ENCODE results near the gene LRP1B.

LRP1B gene

DNA sequence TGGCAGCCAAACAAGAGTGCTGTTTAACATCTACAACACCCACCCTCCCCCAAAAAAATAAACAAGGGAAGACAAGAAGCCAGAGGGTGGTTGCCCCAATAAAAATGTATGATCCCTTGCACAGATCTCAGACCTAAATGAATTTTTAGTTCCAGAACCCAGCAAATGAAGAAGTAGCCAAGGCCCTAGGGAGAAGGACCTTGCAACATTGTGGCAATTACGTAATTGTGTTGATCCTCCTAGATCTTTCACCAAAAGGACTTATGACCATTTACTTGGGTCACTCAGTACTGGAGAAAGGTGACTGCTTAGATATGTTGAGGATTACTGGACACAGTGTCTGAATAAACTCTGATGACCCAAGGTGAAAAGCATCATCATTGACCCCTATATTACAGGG is 1393.8 kb downstream of the LRP1B start:
- TF ChIP-seq, protein P1, sequence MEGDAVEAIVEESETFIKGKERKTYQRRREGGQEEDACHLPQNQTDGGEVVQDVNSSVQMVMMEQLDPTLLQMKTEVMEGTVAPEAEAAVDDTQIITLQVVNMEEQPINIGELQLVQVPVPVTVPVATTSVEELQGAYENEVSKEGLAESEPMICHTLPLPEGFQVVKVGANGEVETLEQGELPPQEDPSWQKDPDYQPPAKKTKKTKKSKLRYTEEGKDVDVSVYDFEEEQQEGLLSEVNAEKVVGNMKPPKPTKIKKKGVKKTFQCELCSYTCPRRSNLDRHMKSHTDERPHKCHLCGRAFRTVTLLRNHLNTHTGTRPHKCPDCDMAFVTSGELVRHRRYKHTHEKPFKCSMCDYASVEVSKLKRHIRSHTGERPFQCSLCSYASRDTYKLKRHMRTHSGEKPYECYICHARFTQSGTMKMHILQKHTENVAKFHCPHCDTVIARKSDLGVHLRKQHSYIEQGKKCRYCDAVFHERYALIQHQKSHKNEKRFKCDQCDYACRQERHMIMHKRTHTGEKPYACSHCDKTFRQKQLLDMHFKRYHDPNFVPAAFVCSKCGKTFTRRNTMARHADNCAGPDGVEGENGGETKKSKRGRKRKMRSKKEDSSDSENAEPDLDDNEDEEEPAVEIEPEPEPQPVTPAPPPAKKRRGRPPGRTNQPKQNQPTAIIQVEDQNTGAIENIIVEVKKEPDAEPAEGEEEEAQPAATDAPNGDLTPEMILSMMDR (conservative IDR thresholded peaks at IDR 0.05; ENCODE audit: low read depth, low read length), result no peak
- H3K4me1 ChIP-seq (ENCODE audit: low read depth, poor library complexity, severe bottlenecking), result no peaks in the 10 kb centered on the region
- no peaks in the 10 kb centered on the region for H4K20me1 ChIP-seq (ENCODE audit: insufficient read depth)
- no peak overlapping the region for H3K4me3 ChIP-seq (IDR thresholded peaks at IDR 0.05; ENCODE audit: insufficient read depth, low read depth, low read length)
- H3K27ac ChIP-seq, result no peak overlapping the region
- H3K4me2 ChIP-seq, result no peak overlapping the region
- H2AFZ ChIP-seq (ENCODE audit: low read depth), result no peak overlapping the region
- H3K9ac ChIP-seq, result no peak overlapping the region
- H3K79me2 ChIP-seq (ENCODE audit: insufficient read depth, low read depth), result no peaks in the 10 kb centered on the region
- H3K36me3 ChIP-seq (ENCODE audit: insufficient read depth), result no peaks in the 10 kb centered on the region
- no peaks in the 10 kb centered on the region for H3K27me3 ChIP-seq (ENCODE audit: insufficient read depth, low read depth)

DNA sequence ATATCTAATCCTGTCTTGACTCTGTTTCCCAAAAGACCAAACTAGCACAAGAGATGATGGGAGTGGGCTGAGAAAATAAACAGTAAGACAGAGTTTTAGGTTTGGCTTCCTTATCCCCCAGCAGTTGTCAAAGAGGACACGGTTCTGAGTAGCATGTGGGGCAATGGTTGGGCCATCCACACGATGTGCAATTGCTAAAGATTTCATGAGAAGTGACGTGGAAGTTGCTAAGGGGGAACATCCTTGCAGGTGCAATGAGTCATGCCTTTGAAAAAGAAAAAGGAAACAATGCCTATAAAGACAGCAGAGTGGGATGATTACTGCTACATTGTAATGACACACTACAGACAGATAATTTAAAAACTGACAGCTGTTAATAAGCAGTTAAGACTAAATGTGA is 1395.8 kb downstream of the LRP1B start:
- no peak overlapping the region for H3K27ac ChIP-seq
- no peaks in the 10 kb centered on the region for H3K27me3 ChIP-seq (ENCODE audit: insufficient read depth, low read depth)
- no peak overlapping the region for H3K4me2 ChIP-seq
- H3K36me3 ChIP-seq (ENCODE audit: insufficient read depth), result no peaks in the 10 kb centered on the region
- TF ChIP-seq, protein P1 (conservative IDR thresholded peaks at IDR 0.05; ENCODE audit: low read depth, low read length), result no peak
- no peak overlapping the region for H2AFZ ChIP-seq (ENCODE audit: low read depth)
- H3K4me1 ChIP-seq (ENCODE audit: low read depth, poor library complexity, severe bottlenecking), result no peaks in the 10 kb centered on the region
- H3K9ac ChIP-seq, result no peak overlapping the region
- no peaks in the 10 kb centered on the region for H4K20me1 ChIP-seq (ENCODE audit: insufficient read depth)
- no peak overlapping the region for H3K4me3 ChIP-seq (IDR thresholded peaks at IDR 0.05; ENCODE audit: insufficient read depth, low read depth, low read length)
- H3K79me2 ChIP-seq (ENCODE audit: insufficient read depth, low read depth), result no peaks in the 10 kb centered on the region

DNA sequence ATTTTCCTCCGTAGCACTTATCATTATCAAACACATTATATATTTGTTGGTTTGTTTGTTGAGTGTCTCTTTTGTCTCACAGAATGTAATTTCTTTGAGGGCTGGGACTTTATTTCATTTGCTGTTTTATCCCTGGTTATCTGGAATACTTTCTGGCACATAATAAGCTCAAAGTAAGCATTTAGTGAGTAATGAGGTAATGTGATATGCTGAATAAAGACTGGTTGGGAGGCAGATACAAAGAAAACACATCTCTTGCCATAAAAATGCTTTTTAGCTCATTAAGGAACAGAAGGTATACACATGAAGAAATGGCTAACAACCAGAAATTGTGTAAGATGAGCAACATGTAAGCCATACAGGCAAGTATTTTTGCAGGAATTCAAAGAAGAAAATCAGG is 1411.8 kb downstream of the LRP1B start:
- Histone ChIP-seq H3K36me3 (ENCODE audit: insufficient read depth) (no peaks in the 10 kb centered on the region), H3K27me3 (ENCODE audit: insufficient read depth, low read depth) (no peaks in the 10 kb centered on the region), H2AFZ (ENCODE audit: low read depth) (no peak overlapping the region), H3K4me3 (IDR thresholded peaks at IDR 0.05; ENCODE audit: insufficient read depth, low read depth, low read length) (no peak overlapping the region), H3K4me1 (ENCODE audit: low read depth, poor library complexity, severe bottlenecking) (no peaks in the 10 kb centered on the region), H3K4me2 (no peak overlapping the region), H3K79me2 (ENCODE audit: insufficient read depth, low read depth) (no peaks in the 10 kb centered on the region), H3K9ac (no peak overlapping the region), H4K20me1 (ENCODE audit: insufficient read depth) (no peaks in the 10 kb centered on the region), H3K27ac (no peak overlapping the region)
- TF ChIP-seq, protein P1 (conservative IDR thresholded peaks at IDR 0.05; ENCODE audit: low read depth, low read length), result no peak

DNA sequence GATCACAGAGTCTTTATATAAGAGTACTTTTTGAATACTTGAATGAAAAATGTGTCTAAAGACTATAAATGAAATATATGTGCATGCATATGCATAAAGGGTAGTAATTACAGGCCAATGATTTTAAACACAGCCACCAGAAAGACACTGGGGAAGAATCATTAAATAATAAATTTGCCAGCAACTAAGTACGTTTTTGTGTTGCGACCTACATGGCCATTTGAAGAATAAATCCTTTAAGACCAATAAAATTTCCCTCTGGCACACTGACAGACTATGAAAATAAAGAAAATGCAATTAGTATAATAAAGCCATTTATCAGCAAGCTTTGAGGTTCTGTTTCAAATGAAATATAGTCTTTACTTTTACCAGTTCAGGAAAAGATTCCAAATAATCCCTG is 1413.3 kb downstream of the LRP1B start:
- TF ChIP-seq, protein P1 (conservative IDR thresholded peaks at IDR 0.05; ENCODE audit: low read depth, low read length), result no peak
- Histone ChIP-seq H3K27ac (no peak overlapping the region), H3K4me3 (IDR thresholded peaks at IDR 0.05; ENCODE audit: insufficient read depth, low read depth, low read length) (no peak overlapping the region), H3K27me3 (ENCODE audit: insufficient read depth, low read depth) (no peaks in the 10 kb centered on the region), H3K36me3 (ENCODE audit: insufficient read depth) (no peaks in the 10 kb centered on the region), H3K4me1 (ENCODE audit: low read depth, poor library complexity, severe bottlenecking) (no peaks in the 10 kb centered on the region), H3K4me2 (no peak overlapping the region), H3K79me2 (ENCODE audit: insufficient read depth, low read depth) (no peaks in the 10 kb centered on the region), H4K20me1 (ENCODE audit: insufficient read depth) (no peaks in the 10 kb centered on the region), H3K9ac (no peak overlapping the region), H2AFZ (ENCODE audit: low read depth) (no peak overlapping the region)

DNA sequence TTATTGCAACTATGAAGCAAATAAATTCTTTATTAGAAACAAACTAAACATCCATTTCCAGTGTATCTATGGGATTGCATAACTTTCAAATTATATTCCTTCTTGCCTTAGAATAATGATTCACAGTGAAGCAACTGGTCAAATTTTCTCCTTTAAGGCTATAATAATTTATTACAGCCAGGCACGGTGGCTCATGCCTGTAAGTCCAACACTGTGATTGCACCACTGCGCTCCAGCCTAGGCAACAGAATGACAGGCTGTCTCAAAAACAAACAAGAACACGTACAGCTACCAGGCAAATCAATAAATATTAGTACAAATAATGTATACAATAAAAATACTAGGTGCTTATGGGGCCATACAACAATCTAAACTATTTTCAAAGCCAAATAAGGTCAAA is 1416.2 kb downstream of the LRP1B start:
- Histone ChIP-seq H3K9ac (no peak overlapping the region), H3K4me2 (no peak overlapping the region), H3K79me2 (ENCODE audit: insufficient read depth, low read depth) (no peaks in the 10 kb centered on the region), H3K27ac (no peak overlapping the region), H3K4me3 (IDR thresholded peaks at IDR 0.05; ENCODE audit: insufficient read depth, low read depth, low read length) (no peak overlapping the region), H3K36me3 (ENCODE audit: insufficient read depth) (no peaks in the 10 kb centered on the region), H4K20me1 (ENCODE audit: insufficient read depth) (no peaks in the 10 kb centered on the region), H3K27me3 (ENCODE audit: insufficient read depth, low read depth) (no peaks in the 10 kb centered on the region), H3K4me1 (ENCODE audit: low read depth, poor library complexity, severe bottlenecking) (no peaks in the 10 kb centered on the region), H2AFZ (ENCODE audit: low read depth) (no peak overlapping the region)
- TF ChIP-seq, protein P1 (conservative IDR thresholded peaks at IDR 0.05; ENCODE audit: low read depth, low read length), result no peak

Measured in KMS-11 (cell line).